Measurements from ENCODE around the gene ZDHHC3. TPM values are rescaled to one million over a fixed set of nuclear protein-coding genes. Genes with fewer than 3 reads are reported as not detected.
A peak's percentile ranks its signal among the peaks of the same experiment; 100 is the strongest.

Gene ZDHHC3
- total and polyA plus RNA-seq, 8 donors, result 86.8 to 134 (median 123) TPM

DNA sequence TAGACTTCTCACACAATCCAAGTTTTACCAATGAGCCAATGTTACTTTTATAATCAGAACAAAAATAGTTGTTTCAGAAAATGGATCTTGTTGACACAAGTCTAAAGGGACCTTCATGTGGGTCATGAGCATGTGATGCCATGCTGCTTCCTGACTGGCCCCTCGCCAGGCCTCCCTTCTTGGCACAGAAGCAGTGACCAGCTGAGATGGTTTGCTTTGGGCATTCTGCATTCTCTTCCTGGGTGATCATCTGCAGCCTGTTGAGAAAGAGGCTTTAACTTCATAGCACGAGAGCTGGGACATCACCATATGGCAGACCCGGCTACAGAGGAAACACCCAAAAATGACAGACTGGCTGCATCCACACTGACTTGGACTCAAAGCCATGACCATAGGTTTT lies 55.9 kb downstream of the ZDHHC3 start:
- ATAC-seq (no peak), DNase-seq (no peak)
- TF ChIP-seq, protein P1, sequence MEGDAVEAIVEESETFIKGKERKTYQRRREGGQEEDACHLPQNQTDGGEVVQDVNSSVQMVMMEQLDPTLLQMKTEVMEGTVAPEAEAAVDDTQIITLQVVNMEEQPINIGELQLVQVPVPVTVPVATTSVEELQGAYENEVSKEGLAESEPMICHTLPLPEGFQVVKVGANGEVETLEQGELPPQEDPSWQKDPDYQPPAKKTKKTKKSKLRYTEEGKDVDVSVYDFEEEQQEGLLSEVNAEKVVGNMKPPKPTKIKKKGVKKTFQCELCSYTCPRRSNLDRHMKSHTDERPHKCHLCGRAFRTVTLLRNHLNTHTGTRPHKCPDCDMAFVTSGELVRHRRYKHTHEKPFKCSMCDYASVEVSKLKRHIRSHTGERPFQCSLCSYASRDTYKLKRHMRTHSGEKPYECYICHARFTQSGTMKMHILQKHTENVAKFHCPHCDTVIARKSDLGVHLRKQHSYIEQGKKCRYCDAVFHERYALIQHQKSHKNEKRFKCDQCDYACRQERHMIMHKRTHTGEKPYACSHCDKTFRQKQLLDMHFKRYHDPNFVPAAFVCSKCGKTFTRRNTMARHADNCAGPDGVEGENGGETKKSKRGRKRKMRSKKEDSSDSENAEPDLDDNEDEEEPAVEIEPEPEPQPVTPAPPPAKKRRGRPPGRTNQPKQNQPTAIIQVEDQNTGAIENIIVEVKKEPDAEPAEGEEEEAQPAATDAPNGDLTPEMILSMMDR (IDR thresholded peaks at IDR 0.05), result no peak
- no peaks in the 10 kb centered on the region for H3K27me3 ChIP-seq
- H3K27ac ChIP-seq, result no peak overlapping the region
- peaks cover 0 to 75% of the 10 kb centered on the region in 2 donors for H3K36me3 ChIP-seq
- intact Hi-C loops (cut with DNase I), result no loop called here
- H3K4me3 ChIP-seq, result no peak overlapping the region
- peaks cover 0 to 7% of the 10 kb centered on the region in 2 donors for H3K4me1 ChIP-seq
- H3K9me3 ChIP-seq, result no peaks in the 10 kb centered on the region

DNA sequence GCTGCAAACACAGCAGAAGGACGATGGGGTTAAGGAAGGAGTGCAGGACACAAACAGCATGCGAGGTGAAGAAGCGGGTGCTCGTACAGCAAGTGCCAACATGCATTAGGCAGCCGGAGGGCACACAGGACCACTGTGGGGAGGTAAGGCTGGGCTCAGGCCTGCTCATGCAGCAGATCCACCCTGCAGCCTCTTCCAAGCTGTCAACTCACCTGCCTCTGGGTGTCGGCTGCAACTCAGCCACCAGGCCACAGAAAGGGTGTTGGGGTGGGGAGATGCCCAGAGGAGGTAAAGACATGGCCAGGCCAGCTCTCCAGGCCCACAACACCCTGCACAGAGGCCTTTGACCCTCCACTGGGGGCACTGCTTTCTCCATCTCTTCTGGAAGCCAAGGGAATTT lies 57.4 kb downstream of the ZDHHC3 start:
- H3K27ac ChIP-seq, result no peak overlapping the region
- intact Hi-C loops (cut with DNase I), result loop anchor here in 1 of 2 donors (10.0 kb wide), 1 partner anchor 384 kb away; no protein-coding TSS in a partner anchor
- H3K9me3 ChIP-seq, result no peaks in the 10 kb centered on the region
- no peak overlapping the region for H3K4me3 ChIP-seq
- TF ChIP-seq, protein P1 (IDR thresholded peaks at IDR 0.05), result no peak
- H3K27me3 ChIP-seq, result no peaks in the 10 kb centered on the region
- peaks cover 0 to 71% of the 10 kb centered on the region in 2 donors for H3K36me3 ChIP-seq
- H3K4me1 ChIP-seq, result peaks cover 0 to 7% of the 10 kb centered on the region in 2 donors
- ATAC-seq (no peak), DNase-seq (no peak)

DNA sequence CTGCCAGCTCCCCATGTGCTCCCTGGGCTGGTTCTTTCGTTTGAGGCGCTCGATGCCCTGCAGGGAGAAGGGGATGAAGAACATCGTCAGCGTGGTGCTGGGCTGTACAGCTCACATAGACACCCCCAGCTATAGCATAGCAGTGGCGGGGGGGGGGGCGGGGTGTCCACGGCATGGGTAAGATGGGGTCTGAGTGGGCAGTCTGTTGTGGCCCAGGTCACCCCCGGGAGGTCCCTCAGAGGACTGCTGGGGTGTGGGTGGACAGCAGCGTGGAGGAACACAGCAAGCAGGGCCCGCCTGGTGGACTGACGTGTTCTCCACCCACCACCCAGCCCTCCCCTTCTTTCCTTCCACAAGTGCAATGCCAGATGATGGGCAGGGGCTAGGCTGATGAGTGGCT lies 57.9 kb downstream of the ZDHHC3 start:
- no peak overlapping the region for H3K4me3 ChIP-seq
- intact Hi-C loops (cut with DNase I), result loop anchor here in 1 of 2 donors (10.0 kb wide), 1 partner anchor 383 kb away; no protein-coding TSS in a partner anchor
- no peaks in the 10 kb centered on the region for H3K9me3 ChIP-seq
- TF ChIP-seq, protein P1 (IDR thresholded peaks at IDR 0.05), result no peak
- ATAC-seq (no peak), DNase-seq (no peak)
- H3K36me3 ChIP-seq, result peaks cover 0 to 66% of the 10 kb centered on the region in 2 donors
- H3K4me1 ChIP-seq, result peaks cover 0 to 7% of the 10 kb centered on the region in 2 donors
- H3K27me3 ChIP-seq, result no peaks in the 10 kb centered on the region
- H3K27ac ChIP-seq, result no peak overlapping the region

DNA sequence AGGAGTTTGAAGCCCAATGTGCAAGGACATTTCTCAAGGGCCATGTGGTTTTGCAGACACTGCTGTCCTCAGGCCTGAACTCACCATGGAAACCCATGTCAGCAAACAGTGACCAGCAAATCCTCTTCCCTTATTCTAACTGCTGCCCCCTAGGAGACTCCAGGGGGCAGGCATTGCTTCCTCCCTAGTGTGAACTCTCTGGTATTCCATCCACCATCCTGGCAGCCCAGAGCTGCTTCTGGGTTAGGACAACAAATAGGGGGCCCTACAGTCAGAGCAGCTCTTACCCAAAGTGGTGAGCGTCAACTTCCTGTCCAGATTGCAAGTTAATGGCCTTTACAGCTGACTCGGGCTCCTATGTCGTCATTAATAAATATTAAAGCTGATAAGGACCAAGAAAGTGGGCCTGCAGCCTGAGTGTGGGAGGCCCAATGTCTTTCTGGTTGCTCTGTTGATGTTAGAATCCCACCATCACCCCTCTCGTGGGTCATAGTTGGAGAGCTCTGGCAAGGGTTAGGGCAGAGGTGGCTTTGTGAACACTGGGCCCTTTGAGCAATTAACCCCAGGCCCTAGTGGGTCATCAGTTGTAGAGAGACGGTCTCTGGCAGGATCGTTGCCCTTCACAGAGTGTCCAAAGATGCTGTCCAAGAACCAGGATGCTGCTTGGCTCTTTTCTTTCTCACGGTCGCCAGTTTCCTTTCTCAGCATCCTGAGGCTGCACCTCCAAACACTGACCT lies 60.1 kb downstream of the ZDHHC3 start:
- peak in 1 of 4 donors; percentile 43 for DNase-seq
- Histone ChIP-seq H3K9me3 (no peaks in the 10 kb centered on the region), H3K36me3 (peaks cover 0 to 45% of the 10 kb centered on the region in 2 donors), H3K4me1 (peaks cover 0 to 7% of the 10 kb centered on the region in 2 donors), H3K27ac (no peak overlapping the region), H3K27me3 (no peaks in the 10 kb centered on the region), H3K4me3 (no peak overlapping the region)
- TF ChIP-seq, protein P1 (IDR thresholded peaks at IDR 0.05), result no peak
- ATAC-seq, result peak; percentile 16
- intact Hi-C loops (cut with DNase I), result loop anchor here in 1 of 2 donors (10.0 kb wide), 1 partner anchor 381 kb away; no protein-coding TSS in a partner anchor

DNA sequence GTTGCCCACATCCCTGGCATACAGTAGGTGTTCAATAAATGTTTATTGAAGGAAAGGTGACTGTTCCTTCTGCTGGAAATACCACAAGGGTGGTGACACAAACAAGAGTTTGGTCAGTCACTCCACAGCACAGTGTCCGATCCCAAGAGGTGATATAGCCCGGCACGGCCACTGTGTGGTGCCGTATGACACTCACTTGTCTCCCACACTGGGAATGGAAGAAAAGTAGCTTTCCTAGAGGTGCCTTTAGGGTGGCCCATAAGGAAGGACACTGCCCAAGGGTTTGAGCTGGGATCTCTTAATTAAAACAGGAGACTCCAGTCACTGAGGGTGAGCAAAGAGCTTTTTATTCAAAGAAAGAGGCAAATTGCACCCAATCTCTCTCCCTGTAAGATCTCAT lies 61.0 kb downstream of the ZDHHC3 start:
- intact Hi-C loops (cut with DNase I), result loop anchor here in 1 of 2 donors (10.0 kb wide), 1 partner anchor 380 kb away; no protein-coding TSS in a partner anchor
- DNase-seq, result no peak

More for the DNA sequence above, 61.0 kb downstream of the ZDHHC3 start:
- Histone ChIP-seq H3K27ac (no peak overlapping the region), H3K9me3 (no peaks in the 10 kb centered on the region), H3K4me1 (peaks cover 0 to 7% of the 10 kb centered on the region in 2 donors), H3K36me3 (peaks cover 0 to 36% of the 10 kb centered on the region in 2 donors), H3K27me3 (peaks cover 0 to 2% of the 10 kb centered on the region in 2 donors), H3K4me3 (no peak overlapping the region)
- peak; percentile 86 for ATAC-seq
- TF ChIP-seq, protein P1 (IDR thresholded peaks at IDR 0.05), result peak in 1 of 2 donors; percentile 14

Data from left lung (tissue), 10 donors.